ENCODE results near the gene ZNF771. TPM values are rescaled to one million over a fixed set of nuclear protein-coding genes. Genes with fewer than 3 reads are reported as not detected.
"Not testable (repeated sequence)": the region's sequence is repeated elsewhere in the genome, so short reads cannot be mapped to it uniquely, and the experiment has no call there.

ZNF771 gene
- total RNA-seq, 1 experiment from 2014 or later: 11.3 TPM

- no TSS peak for BruUV-seq (replicated peaks)
- peaks cover 2% of the 10 kb centered on the region for H3K9me3 Mint-ChIP-seq (ENCODE audit: low read depth, unreplicated experiment)
- no peak for TF ChIP-seq CTCF (IDR thresholded peaks at IDR 0.05; ENCODE audit: unreplicated experiment)
- H3K27me3 Mint-ChIP-seq (ENCODE audit: unreplicated experiment): no peaks in the 10 kb centered on the region
- no peak overlapping the region for H3K27ac Mint-ChIP-seq (ENCODE audit: unreplicated experiment)
- no peak for DNase-seq
- CTCF ChIA-PET: interaction anchor here (0.6 to 1.2 kb wide), 6 partner anchors 25 to 167 kb away, joined by 3 to 5 read pairs (median 3); partner anchors contain the start of gene ZNF747
- no peak overlapping the region for H3K4me3 Mint-ChIP-seq (ENCODE audit: low read depth, unreplicated experiment)
- H3K4me1 Mint-ChIP-seq (ENCODE audit: low read depth, unreplicated experiment): peaks cover 53% of the 10 kb centered on the region
- peaks cover 40% of the 10 kb centered on the region for H3K36me3 Mint-ChIP-seq (ENCODE audit: insufficient read depth, unreplicated experiment)
- intact Hi-C loops (cut with micrococcal nuclease; ENCODE audit: unreplicated experiment): loop anchor here (5.0 kb wide), 1 partner anchor 78 kb away; the partner anchor contains the start of gene ZNF768
Observed at GRCh38 chr16:30449116-30449435, 41.7 kb downstream of the ZNF771 start.

GRCh38 chr16:30452709-30453580, 45.5 kb downstream of the ZNF771 start:
- BruUV-seq (replicated peaks); DNase-seq; H3K36me3 Mint-ChIP-seq (ENCODE audit: insufficient read depth, unreplicated experiment); H3K9me3 Mint-ChIP-seq (ENCODE audit: low read depth, unreplicated experiment); H3K27ac Mint-ChIP-seq (ENCODE audit: unreplicated experiment); intact Hi-C loops (cut with micrococcal nuclease; ENCODE audit: unreplicated experiment): not testable (repeated sequence)
- Mint-ChIP-seq H3K4me1 (ENCODE audit: low read depth, unreplicated experiment) (peaks cover 28% of the 10 kb centered on the region), H3K4me3 (ENCODE audit: low read depth, unreplicated experiment) (peak overlapping the region; percentile 29), H3K27me3 (ENCODE audit: unreplicated experiment) (peaks cover 13% of the 10 kb centered on the region)
- CTCF ChIA-PET: interaction anchor here (0.7 to 1.2 kb wide), 2 partner anchors 9 to 106 kb away, joined by 3 to 4 read pairs; no protein-coding TSS in a partner anchor

GRCh38 chr16:30456302-30456701, 48.9 kb downstream of the ZNF771 start:
- H3K4me1 Mint-ChIP-seq (ENCODE audit: low read depth, unreplicated experiment): peaks cover 19% of the 10 kb centered on the region

GRCh38 chr16:30457256-30457655, 49.9 kb downstream of the ZNF771 start:
- no peaks in the 10 kb centered on the region for H3K36me3 Mint-ChIP-seq (ENCODE audit: insufficient read depth, unreplicated experiment)
- BruUV-seq (replicated peaks): no TSS peak
- H3K4me3 Mint-ChIP-seq (ENCODE audit: low read depth, unreplicated experiment): no peak overlapping the region
- intact Hi-C loops (cut with micrococcal nuclease; ENCODE audit: unreplicated experiment): no loop called here
- peaks cover 13% of the 10 kb centered on the region for H3K27me3 Mint-ChIP-seq (ENCODE audit: unreplicated experiment)
- CTCF ChIA-PET: no interaction called here
- peaks cover 19% of the 10 kb centered on the region for H3K4me1 Mint-ChIP-seq (ENCODE audit: low read depth, unreplicated experiment)
- DNase-seq: no peak
- no peak for TF ChIP-seq CTCF (IDR thresholded peaks at IDR 0.05; ENCODE audit: unreplicated experiment)
- no peak overlapping the region for H3K27ac Mint-ChIP-seq (ENCODE audit: unreplicated experiment)
- no peaks in the 10 kb centered on the region for H3K9me3 Mint-ChIP-seq (ENCODE audit: low read depth, unreplicated experiment)

More at GRCh38 chr16:30456302-30456701, 48.9 kb downstream of the ZNF771 start:
- intact Hi-C loops (cut with micrococcal nuclease; ENCODE audit: unreplicated experiment): no loop called here
- BruUV-seq (replicated peaks): no TSS peak
- H3K9me3 Mint-ChIP-seq (ENCODE audit: low read depth, unreplicated experiment): no peaks in the 10 kb centered on the region
- H3K27me3 Mint-ChIP-seq (ENCODE audit: unreplicated experiment): peaks cover 13% of the 10 kb centered on the region
- H3K36me3 Mint-ChIP-seq (ENCODE audit: insufficient read depth, unreplicated experiment): no peaks in the 10 kb centered on the region
- H3K27ac Mint-ChIP-seq (ENCODE audit: unreplicated experiment): no peak overlapping the region
- DNase-seq: no peak
- TF ChIP-seq CTCF (IDR thresholded peaks at IDR 0.05; ENCODE audit: unreplicated experiment): no peak
- CTCF ChIA-PET: interaction anchor here (0.9 kb wide), 1 partner anchor 26 kb away, joined by 3 read pairs; the partner anchor contains the start of gene DCTPP1
- no peak overlapping the region for H3K4me3 Mint-ChIP-seq (ENCODE audit: low read depth, unreplicated experiment)

All from Calu3 (cell line).